Panc1 (cell line): ENCODE data around the gene CAMKV.

Experiments
- POLR2AphosphoS5 ChIP-seq: IDR thresholded peaks from 2 replicates; pipeline ENCODE4 v1.6.1; 2012; ENCODE audit warnings: mild to moderate bottlenecking, low read depth, low read length, moderate library complexity
- TF ChIP-seq, protein P1 (sequence below): fragments of 450-650 bp; IDR thresholded peaks from 2 replicates; pipeline ENCODE4 v1.5.1; 2017; ENCODE audit warnings: mild to moderate bottlenecking

DNA sequence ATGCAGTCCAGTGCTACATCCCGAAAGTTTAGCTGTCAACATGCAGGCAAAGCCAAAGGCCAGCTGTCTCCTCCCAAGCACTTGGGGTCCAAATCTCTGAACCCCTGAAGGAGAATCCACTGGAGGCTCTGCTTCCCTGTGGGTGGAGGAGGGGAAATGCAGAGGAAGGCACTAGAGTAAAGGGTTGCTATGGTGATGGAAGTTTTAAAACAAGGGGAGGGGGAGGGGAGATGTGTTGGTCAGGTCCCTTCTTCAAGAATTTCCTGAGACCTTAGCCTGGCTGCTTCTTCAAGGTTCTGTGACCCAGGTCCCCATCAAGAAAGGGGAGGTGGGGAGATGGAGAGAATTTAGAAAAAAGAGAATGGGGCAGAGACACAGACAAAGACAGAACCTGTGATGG, 2.3 kb downstream of the CAMKV start:
- TF ChIP-seq, protein P1, sequence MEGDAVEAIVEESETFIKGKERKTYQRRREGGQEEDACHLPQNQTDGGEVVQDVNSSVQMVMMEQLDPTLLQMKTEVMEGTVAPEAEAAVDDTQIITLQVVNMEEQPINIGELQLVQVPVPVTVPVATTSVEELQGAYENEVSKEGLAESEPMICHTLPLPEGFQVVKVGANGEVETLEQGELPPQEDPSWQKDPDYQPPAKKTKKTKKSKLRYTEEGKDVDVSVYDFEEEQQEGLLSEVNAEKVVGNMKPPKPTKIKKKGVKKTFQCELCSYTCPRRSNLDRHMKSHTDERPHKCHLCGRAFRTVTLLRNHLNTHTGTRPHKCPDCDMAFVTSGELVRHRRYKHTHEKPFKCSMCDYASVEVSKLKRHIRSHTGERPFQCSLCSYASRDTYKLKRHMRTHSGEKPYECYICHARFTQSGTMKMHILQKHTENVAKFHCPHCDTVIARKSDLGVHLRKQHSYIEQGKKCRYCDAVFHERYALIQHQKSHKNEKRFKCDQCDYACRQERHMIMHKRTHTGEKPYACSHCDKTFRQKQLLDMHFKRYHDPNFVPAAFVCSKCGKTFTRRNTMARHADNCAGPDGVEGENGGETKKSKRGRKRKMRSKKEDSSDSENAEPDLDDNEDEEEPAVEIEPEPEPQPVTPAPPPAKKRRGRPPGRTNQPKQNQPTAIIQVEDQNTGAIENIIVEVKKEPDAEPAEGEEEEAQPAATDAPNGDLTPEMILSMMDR, result no peak
- no peak for TF ChIP-seq POLR2AphosphoS5
